SU-DHL-6 (cell line): ENCODE measurements around the gene MRPS18B.

Experiments used
- H2AFZ ChIP-seq: fragments of 200-600 bp; sonication (generic); 2 replicates; pipeline ENCODE4 v1.6.1; 2014; ENCODE audit warnings: low read depth, mild to moderate bottlenecking, moderate library complexity, mixed read lengths, antibody characterized with exemption, low read length; ENCODE audit not compliant: severe bottlenecking
- H3F3A ChIP-seq: fragments of 200-600 bp; shearing (Covaris generic); 2 replicates; pipeline ENCODE4 v1.6.0; 2016; ENCODE audit warnings: antibody characterized with exemption, mild to moderate bottlenecking; ENCODE audit not compliant: insufficient read depth
- H3K27ac ChIP-seq: fragments of 200-600 bp; sonication (generic); 2 replicates; pipeline ENCODE4 v1.5.1; 2016; ENCODE audit warnings: low read depth, mild to moderate bottlenecking, low read length, moderate library complexity, mixed read lengths
- H3K27me3 ChIP-seq: fragments of 200-600 bp; sonication (generic), shearing (Covaris generic); 2 replicates; pipeline ENCODE4 v1.6.0; 2014; ENCODE audit warnings: mild to moderate bottlenecking, low read length
- H3K36me3 ChIP-seq: fragments of 200-600 bp; sonication (generic); 2 replicates; pipeline ENCODE4 v1.6.1; 2014; ENCODE audit warnings: mild to moderate bottlenecking, low read length, mixed read lengths
- H3K4me2 ChIP-seq: fragments of 300-600, 200-600 bp; shearing (Covaris generic), sonication (generic); 2 replicates; pipeline ENCODE4 v1.6.0; 2014; ENCODE audit warnings: low read length, low read depth, mild to moderate bottlenecking; ENCODE audit not compliant: poor library complexity, severe bottlenecking
- H3K4me3 ChIP-seq: fragments of 200-600 bp; sonication (generic); 2 replicates; pipeline ENCODE4 v1.5.1; 2014; ENCODE audit warnings: antibody characterized with exemption, low read length, mild to moderate bottlenecking, mixed read lengths; ENCODE audit not compliant: insufficient read depth, poor library complexity, severe bottlenecking
- H3K79me2 ChIP-seq: fragments of 200-600 bp; sonication (generic); 2 replicates; pipeline ENCODE4 v1.6.1; 2014; ENCODE audit warnings: mild to moderate bottlenecking, low read length, moderate library complexity; ENCODE audit not compliant: insufficient read depth
- H3K9ac ChIP-seq: fragments of 200-600 bp; sonication (generic); 2 replicates; pipeline ENCODE4 v1.7.0; 2014; ENCODE audit warnings: mild to moderate bottlenecking, low read length
- H3K9me2 ChIP-seq: fragments of 200-600 bp; sonication (generic); replicated peaks from 2 replicates; pipeline ENCODE4 v1.6.1; 2014; ENCODE audit warnings: low read length; ENCODE audit not compliant: insufficient read depth
- H3K9me3 ChIP-seq: fragments of 200-600 bp; sonication (generic); 2 replicates; pipeline ENCODE4 v1.6.1; 2014; ENCODE audit warnings: low read length, mixed read lengths; ENCODE audit not compliant: insufficient read depth
- H4K20me1 ChIP-seq: fragments of 200-600 bp; sonication (generic); 2 replicates; pipeline ENCODE4 v1.6.1; 2014; ENCODE audit warnings: low read depth, mild to moderate bottlenecking, antibody characterized with exemption, low read length, moderate library complexity, mixed read lengths
- EZH2phosphoT487 ChIP-seq: fragments of 200-600 bp; sonication (generic), shearing (Covaris generic); conservative IDR thresholded peaks from 2 replicates; pipeline ENCODE4 v1.6.1; 2018; ENCODE audit warnings: mild to moderate bottlenecking, antibody characterized with exemption, low read length, moderate library complexity, mixed read lengths
- TF ChIP-seq, protein P1 (sequence below): fragments of 200-600 bp; sonication (generic); IDR thresholded peaks from one replicate; pipeline ENCODE4 v1.5.1; 2017; ENCODE audit warnings: antibody characterized with exemption, mild to moderate bottlenecking, low read length, moderate library complexity; ENCODE audit not compliant: insufficient read depth, poor library complexity, severe bottlenecking

The MRPS18B gene

DNA sequence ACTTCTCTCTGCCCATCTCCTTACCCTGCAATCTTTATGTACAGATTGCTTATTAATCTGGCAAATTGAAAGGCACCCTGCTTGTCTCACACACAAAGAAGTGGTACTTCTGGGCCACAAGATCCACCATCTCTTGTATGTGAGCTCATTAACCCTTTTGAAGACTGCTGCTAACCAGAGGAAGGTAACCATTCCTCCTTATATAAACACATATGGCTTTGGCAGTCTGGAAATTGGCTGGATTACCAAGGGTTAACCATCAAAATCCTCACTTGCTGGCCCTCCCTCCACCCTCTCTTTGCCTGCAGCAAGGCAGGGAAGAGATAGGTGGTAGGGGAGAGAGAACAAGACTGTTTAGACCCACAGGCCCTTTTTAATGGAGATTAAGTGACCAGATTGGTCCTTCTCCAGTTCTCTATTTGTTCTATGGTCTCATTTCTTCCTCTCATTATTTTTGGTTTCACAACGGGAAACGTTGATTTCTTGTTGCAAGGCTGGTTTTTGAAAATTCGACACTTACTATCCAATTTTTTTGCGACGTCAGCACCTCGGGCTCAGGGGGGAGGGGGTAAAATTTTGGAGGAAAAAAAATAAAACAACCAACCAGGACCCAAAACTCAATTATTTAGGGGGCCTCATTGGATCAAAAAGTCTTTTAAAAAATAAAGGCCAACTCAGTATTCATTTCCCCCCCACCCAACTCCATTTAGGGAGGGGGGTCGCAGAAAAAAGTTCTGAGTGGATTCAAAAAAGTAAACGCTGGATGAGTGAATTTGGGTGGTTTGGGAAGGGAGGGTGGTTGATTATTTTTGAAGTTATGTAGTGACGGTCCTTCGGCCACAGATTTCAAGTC lies 1.5 kb upstream of the MRPS18B start:
- Histone ChIP-seq H3K4me2 (peak overlapping the region; percentile 88), H3K4me3 (peak overlapping the region; percentile 91), H3K27ac (peak overlapping the region; percentile 91), H2AFZ (no peak overlapping the region), H3K9ac (peak overlapping the region; percentile 93), H3K9me3 (no peaks in the 10 kb centered on the region), H3K79me2 (peaks cover 56% of the 10 kb centered on the region), H3K27me3 (no peaks in the 10 kb centered on the region), H3K36me3 (peaks cover 21% of the 10 kb centered on the region), H3F3A (peaks cover 55% of the 10 kb centered on the region), H4K20me1 (no peaks in the 10 kb centered on the region), H3K9me2 (no peaks in the 10 kb centered on the region)
- TF ChIP-seq, protein P1, sequence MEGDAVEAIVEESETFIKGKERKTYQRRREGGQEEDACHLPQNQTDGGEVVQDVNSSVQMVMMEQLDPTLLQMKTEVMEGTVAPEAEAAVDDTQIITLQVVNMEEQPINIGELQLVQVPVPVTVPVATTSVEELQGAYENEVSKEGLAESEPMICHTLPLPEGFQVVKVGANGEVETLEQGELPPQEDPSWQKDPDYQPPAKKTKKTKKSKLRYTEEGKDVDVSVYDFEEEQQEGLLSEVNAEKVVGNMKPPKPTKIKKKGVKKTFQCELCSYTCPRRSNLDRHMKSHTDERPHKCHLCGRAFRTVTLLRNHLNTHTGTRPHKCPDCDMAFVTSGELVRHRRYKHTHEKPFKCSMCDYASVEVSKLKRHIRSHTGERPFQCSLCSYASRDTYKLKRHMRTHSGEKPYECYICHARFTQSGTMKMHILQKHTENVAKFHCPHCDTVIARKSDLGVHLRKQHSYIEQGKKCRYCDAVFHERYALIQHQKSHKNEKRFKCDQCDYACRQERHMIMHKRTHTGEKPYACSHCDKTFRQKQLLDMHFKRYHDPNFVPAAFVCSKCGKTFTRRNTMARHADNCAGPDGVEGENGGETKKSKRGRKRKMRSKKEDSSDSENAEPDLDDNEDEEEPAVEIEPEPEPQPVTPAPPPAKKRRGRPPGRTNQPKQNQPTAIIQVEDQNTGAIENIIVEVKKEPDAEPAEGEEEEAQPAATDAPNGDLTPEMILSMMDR: no peak
- TF ChIP-seq EZH2phosphoT487: no peak

DNA sequence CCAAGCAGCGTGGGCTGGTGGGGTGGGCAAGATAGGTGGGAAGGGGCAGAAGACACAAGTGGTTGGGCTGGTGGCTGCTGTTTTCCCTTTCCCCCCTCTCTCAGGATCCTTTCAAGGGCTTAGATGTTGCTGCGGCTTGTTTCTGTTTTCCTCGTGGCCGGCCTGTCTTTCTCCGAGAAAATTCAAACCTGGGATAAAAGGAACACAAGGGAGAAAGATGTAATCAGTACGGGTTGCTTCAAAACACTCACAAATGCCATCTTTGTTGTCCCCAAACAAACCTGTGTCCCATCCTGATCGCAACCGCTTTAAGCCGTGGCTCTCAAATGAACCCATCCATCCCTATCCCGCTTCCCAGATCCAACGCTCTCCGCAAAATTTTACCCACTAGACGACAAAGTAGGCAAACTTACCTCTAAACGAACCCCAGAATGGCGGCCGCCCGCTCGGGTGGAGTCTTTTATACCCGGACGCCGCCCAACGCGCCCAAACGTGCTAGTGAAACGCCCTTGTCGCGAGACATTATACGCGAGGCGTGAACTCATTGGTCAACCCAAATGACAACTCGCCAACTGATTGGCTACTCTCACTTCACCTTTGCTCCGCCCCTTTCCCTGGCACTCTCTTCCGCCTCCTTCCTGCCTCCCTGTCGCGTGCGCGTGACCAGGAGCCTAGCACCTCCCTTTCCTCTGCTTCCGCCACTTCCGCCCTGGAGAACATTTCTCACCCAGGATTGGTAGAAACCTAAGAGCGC lies 652 bp upstream of the MRPS18B start, which contains the start of gene PPP1R10:
Gene PPP1R10, minus strand, starts transcription at position 433 of the 754 bp plus-strand sequence. CDS start 7,299 bp downstream, outside the sequence.
- H2AFZ ChIP-seq: peak within 1 kb of the TSS; percentile 5
- H3K27ac ChIP-seq: peak within 1 kb of the TSS; percentile 91
- H3K9ac ChIP-seq: peak within 1 kb of the TSS; percentile 93
- H3K4me2 ChIP-seq: peak within 1 kb of the TSS; percentile 88
- no peak for TF ChIP-seq EZH2phosphoT487
- TF ChIP-seq, protein P1: no peak
- H4K20me1 ChIP-seq: no peaks in the 10 kb centered on the region
- H3K9me2 ChIP-seq: no peaks in the 10 kb centered on the region
- H3K36me3 ChIP-seq: peaks cover 24% of the 10 kb centered on the region
- H3K9me3 ChIP-seq: no peaks in the 10 kb centered on the region
- H3K27me3 ChIP-seq: no peaks in the 10 kb centered on the region
- peak within 1 kb of the TSS; percentile 91 for H3K4me3 ChIP-seq
- peaks cover 51% of the 10 kb centered on the region for H3K79me2 ChIP-seq
- H3F3A ChIP-seq: peaks cover 48% of the 10 kb centered on the region

DNA sequence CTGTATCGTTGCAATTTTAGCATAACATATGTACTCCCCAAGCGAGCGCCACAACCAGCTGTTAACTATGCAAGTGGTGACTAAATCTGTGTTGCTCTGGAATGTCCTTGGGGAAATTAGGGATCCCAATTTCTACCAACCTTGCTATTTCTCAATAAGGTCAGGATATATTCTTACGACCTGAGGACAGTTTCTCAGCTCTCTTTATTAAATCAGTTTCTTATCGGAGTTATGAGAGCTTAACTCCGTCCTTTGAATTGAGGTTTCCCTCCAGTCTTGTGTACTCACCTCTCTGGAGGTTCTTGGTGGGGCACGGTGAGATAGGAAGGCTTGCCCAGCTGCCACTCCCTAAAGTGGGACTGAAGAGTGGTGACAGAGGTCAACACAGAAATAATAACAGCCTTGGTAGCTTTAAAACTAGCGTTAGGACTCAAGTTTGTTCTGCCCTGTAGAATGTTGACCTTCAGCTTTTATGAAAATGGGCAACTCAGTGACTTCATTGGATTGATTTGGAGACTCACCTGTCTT lies 694 bp downstream of the MRPS18B start:
- Histone ChIP-seq H3K36me3 (peaks cover 31% of the 10 kb centered on the region), H2AFZ (peak overlapping the region; percentile 5), H3K27me3 (no peaks in the 10 kb centered on the region), H3K9me3 (no peaks in the 10 kb centered on the region), H3K9me2 (no peaks in the 10 kb centered on the region), H4K20me1 (no peaks in the 10 kb centered on the region), H3F3A (peaks cover 40% of the 10 kb centered on the region), H3K4me3 (peak overlapping the region; percentile 75), H3K79me2 (peaks cover 47% of the 10 kb centered on the region), H3K4me2 (peak overlapping the region; percentile 86), H3K27ac (peak overlapping the region; percentile 85), H3K9ac (peak overlapping the region; percentile 93)
- no peak for TF ChIP-seq EZH2phosphoT487
- TF ChIP-seq, protein P1: no peak
